Stimulated activated CD8-positive, alpha-beta memory T cell treated with anti-CD3 and anti-CD28 coated beads, Interleukin-4, amount 100 ng/mL, for 1 hour (primary cell): ENCODE data around the gene TOP3A.

ENCODE experiments used
- DNase-seq, 2 donors: peaks; one replicate each; pipeline ENCODE4 v3.0.0-alpha.2; 2020; ENCODE audit warnings: low read depth in 2 of 2, low spot score in 1 of 2

TOP3A gene

DNA sequence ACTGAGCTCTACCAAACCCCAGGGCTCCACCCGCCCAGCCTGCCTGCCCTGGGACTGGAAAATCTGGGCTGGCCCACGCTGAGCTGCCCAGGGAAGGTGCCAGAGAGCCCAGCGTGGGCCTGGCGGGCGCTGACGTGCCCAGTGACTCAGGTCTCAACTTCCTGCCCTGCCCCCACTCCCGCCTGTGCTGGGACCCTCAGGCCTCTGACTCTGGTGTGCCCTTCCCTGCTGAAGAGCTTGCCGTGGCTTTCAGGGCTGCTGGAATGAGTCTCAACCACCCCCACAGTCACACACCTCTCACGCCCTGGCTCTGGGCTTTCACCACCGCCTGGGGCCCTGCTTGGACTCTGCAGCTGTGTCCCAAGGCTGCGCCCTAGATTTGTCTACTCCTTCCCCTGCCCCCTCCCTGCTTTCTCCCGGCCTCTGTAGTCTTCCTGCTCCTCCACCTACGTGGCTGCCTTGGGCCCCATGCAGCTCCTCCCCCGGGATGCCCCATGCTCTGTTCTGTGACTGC is 79.0 kb downstream of the TOP3A start:
- no peak for DNase-seq

DNA sequence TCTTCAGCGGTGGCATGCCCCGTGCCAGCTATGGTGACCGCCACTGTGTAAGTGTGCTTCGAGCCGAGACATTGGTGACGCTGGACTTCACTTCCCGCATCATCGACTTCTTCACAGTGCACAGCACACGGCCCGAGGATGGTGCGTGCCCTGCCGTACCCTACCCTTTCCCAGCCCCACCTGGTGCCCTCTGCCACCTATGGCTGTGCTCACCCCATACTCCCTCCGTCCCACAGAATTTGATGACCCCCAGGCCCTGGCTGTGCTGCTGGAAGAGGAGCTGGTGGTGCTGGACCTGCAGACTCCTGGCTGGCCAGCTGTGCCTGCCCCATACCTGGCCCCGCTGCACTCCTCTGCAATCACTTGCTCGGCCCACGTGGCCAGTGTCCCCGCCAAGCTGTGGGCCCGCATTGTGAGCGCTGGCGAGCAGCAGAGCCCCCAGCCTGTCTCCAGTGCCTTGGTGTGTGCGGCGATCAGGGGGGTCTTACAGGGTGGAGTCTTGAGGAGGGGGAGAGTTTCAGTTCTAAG is 79.9 kb downstream of the TOP3A start:
- no peak for DNase-seq

DNA sequence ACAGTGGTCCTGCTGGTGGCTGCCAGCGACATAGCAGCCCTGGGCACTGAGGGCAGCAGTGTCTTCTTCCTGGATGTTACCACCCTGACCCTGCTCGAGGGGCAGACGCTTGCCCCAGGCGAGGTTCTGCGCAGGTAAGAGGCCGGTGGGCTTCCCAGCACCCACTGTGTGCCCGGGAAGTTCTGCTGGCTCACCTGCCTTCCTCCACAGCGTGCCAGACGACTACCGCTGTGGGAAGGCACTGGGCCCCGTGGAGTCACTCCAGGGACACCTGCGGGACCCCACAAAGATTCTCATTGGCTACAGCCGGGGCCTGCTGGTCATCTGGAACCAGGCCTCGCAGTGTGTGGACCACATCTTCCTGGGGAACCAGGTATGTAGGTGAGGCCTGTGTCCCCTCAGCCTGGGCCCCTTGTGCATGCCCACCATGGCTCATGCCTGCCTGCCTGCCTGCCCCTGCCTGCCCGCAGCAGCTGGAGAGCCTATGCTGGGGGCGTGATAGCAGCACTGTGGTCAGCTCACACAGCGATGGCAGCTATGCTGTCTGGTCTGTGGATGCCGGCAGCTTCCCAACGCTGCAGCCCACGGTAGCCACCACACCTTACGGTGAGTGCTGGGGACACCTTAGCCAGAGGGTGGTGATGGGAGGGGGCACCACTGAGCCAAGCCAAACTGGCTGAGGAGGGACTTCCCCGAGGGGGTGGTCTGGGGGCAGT is 80.8 kb downstream of the TOP3A start:
- DNase-seq, result no peak

DNA sequence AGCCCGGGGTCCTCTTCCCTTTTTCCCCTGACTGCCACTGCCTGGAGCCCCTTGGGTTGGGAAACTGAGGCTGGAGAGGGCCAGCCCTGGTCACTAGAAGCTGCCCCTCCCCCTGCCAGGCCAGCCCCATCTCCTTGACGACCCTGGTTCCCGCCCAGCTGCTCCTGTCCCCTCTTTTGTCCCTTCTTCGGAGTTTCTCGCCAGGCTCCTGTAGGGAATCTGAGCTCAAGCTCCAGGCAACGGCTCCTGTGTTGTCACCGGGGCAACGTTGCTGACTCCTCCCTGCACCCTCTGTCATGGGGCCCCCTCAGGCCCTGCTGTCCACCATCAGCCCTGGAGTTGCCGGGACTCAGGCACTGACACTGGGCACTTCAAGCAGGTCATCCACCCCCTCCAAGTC is 83.6 kb downstream of the TOP3A start:
- no peak for DNase-seq

DNA sequence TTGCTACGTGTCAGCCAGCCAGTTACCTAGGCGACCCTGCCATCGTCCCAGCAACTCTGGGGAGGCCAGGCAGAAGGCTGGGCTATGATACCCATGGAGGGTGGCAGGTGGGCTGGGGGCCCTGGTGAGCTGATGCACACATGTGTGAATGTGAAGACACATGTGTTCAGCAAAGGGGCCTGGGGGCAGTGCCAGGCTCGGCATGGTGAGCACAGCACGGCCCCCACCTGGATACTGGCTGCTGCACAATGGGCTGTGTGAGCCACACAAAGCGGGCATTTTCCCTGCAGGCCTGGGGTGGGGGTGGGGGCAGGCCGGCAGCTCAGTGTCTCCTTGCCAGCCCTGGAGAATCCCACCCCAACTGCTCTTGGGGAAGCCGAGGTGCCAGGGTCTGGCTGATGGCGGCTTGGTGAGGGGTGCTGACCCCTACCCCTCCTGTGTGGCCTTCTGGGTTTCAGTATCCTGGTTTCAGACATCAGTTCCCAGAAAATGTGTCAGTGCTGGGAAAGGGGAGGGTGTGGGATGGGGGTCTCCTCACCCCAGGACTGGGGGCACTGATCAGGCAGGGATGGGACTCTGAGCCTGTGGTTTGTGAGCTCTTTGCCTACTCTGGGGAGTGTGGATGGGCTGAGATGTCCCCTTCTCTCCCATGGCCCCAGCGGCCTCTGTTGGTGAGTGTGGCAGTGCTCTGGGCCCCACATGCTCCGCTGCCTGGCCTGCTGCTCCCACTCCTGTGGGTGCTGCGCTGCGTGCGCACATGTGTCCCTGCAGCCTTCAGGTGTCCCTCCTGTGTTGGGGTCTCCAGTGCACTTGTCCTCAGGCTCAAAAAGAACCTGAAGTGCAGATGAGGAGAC is 84.3 kb downstream of the TOP3A start:
- DNase-seq, result no peak

DNA sequence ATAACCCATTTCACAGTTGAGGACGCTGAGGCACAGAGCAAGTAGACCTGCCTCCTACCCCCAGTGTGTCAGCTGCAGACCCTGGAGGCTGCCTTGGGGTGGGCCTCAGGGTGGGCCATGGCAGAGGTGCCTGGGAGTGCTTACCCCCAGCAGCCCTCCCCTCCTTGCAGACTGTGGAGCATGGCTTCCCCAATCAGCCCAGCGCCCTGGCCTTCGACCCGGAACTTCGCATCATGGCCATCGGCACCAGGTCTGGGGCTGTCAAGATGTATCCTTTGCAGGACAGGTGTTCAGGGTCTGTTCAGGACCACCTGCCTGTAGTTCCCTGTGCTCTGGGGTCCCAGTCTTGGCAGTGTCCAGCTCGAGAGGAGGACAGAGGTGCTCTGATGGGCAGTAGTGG is 85.0 kb downstream of the TOP3A start:
- no peak for DNase-seq

DNA sequence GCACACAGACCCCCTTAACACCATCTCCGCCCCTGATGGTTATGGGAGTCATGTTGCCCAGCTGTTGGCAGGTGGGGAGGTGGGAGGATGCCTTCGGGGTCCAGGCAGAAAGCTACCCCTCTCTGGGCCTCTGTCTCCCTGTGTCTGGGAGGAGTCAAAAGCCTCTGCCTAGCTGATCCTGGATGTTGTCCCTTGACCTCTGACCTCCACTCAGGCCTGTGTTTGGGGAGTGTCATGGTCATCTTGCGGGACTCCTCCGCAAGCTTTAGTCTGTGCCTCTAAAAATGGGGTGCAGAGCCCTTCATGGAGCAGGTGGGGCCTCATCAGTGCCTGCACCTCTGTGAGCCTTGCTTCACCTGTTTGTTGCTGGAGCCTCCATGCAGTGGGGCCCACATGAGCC is 85.5 kb downstream of the TOP3A start:
- DNase-seq, result no peak

DNA sequence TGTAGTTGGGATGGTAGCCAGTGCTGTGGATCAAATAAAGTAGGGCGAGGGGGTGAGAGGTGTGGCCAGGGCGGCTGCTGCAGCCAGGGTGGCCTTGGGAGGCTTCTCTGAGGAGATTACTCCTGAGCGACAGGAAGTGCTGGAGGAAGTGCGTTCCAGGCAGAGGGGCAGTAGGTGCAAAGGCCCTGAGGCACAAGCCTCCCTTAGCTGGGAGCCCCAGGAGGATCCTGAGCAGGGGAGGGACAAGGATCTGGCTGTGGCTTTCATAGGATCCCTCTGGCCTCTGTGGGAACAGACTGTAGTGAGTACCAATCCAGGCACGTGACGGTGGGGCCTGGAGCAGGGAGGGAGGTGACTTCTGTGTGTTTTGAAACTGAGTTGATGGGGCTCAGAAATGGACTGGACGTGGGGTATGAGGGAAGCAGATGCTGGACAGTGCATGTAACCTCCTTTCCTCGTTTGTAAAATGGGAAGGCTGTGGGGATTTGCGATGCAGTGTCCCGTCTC is 86.6 kb downstream of the TOP3A start:
- DNase-seq, result no peak

DNA sequence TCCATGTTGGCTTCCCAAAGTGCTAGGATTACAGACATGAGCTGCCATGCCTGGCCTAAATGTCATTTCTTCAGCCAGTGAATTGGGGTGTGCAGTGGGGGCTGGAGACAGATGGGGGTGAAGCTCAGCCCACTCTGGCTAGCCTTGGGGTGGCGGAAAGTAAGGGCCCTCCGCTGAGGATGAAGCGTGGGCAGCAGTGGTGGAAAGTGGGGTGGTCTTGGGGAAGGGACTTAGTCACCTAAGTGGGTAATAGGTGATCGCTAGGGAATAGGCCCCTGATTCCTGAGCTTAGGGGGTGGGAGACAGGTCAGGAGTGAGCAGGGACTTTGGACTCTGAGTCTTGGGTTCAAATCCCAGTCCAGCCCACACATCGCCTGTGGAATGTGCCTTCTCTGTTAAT is 87.2 kb downstream of the TOP3A start:
- no peak for DNase-seq

DNA sequence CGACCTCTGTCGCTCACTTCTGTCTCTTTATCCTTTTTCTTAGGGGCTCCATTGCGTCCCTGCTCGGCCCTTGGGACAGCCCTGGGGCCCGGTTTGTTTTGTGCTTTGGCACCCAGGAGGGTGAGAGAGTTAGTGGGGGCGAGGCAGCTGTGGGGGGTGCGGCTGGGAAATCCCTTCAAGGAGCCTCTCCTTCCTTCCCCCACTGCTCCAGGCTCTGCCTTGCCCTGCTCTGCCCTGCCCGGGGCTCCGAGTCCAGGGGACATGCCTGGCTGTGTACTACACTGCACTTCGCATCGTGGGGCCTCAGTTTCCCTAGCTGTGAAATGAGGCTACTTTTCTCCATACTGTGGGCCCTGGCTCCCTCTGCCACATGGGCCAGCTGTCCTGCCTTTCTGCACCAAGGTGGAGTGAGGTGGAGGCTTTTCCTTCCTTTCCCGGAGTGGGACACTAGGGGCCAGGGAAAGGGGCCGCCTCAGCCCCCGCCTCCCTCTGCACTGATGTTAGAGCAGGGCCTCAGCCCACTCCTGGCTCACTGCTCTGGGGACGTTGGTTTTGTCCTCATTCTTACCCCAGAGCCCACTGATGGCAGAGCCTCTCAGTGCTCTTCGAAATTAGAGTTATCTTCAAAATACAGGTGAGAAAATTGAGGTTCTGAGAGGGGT is 88.4 kb downstream of the TOP3A start:
- no peak for DNase-seq

DNA sequence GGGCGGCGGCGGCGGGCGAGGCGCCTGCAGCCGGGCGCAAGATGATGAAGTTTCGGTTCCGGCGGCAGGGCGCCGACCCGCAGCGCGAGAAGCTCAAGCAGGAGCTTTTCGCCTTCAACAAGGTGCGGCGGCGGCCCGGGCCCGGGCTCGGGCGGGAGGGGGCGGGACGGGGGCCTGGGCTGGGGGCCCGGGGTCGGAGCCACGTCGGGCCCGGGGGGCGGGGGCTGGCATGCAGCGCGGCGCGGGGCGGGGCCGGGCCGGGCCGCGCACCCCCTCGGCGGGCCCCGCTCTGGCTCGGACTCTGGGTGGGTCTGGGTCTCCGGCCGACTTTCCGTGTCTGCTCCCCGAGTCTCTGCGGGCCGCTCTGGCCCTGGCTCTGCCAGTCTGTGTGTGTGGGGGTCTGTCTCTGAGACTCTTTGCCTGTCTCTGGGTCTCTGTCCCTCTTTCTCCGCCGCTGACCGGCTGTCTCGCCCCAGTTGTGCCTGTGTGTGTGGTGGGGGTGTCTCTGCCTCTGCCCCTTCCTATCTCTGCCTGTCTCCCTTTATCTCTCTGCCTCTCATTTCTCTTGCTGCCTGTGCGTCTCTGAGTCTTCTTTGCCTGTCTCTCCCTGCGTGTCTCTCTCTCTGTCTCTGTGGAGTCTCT is 89.0 kb downstream of the TOP3A start:
- DNase-seq, result no peak

DNA sequence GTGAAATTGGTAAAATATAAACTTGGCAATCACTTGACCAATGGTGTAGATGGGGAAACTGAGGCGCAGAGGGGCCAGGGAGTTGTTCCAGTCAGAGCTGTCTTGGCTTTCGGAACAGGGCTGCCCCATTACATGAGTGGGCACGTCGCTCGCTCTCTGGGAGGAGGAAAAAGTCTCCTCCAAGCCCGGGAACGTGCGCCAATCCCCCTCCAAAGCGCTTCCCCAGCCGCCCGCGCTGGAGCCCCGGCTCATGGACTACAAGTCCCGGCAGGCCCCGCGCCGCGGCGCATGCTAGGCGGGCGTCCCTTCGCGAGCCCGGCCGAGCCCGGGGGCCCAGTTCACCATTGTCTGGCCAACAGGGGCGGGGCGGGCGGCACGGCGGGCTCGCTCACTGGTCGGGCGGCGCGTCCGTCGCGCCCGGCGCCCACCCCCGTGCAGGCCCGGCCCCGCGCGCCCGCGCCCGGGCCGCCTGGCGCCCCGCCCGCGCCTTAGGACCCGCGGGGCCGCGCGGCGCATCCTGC is 89.6 kb downstream of the TOP3A start, which contains the start of gene LLGL1:
Gene LLGL1 (plus strand): TSS at position 515 of the 521 bp plus-strand sequence. CDS start 48 bp downstream, outside the sequence.
- DNase-seq, result peak; percentile 87 to 91

DNA sequence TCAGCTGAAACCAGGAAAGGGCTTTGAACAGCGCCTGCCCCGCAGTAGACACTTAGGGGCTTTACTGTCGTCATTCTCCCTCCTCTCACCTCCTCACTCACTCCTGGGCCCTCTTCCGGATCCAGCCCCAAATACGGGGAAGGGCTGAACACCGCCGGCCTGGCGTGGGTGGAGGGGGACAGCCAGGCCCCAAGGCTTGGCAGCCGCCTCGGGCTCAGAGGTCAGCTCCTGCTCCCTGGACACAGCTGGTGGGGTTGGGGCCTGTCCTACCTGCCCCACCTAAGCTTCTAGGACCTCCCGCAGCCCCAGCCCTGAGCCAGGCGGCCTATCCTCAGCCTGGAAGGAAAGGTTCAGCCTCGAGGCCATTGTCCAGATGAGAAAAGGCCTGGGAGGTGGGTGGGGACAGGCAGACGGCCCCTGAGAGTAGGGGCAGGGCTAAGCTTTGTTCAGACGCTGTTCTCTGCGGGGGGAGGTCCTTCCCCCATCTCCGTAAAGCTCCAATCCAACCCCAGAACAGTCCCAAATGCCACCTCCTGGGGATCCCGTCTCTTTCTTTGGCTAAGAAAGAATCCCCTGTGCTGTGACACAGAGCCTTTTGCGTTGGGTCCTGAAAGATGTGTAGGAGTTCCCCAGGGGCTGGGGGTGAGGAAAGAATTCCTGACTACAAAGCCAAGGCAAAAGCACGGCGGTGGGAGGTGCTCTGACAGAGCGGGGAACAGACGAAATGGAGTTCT is 90.2 kb downstream of the TOP3A start:
- no peak for DNase-seq

DNA sequence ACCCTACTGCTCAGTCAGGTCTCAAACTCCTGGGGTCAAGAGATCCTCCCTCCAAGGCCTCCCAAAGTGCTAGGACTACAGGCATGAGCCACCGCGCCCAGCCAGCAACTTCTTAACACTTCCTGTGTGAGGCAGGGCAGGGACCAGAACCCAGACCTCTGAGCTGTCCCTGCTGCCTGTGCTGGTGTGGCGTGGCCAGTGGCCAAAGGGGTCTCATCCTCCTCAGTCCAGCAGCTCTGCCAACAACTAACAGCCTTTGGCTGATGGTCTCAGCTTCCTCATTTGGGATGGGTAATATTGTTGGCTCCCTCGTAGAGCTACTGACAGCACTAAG is 90.8 kb downstream of the TOP3A start:
- no peak for DNase-seq
